H9 (cell line): ENCODE measurements around the gene CXorf65. TPM values are rescaled to one million over a fixed set of nuclear protein-coding genes. Genes with fewer than 3 reads are reported as not detected.
A peak's percentile ranks its signal among the peaks of the same experiment; 100 is the strongest.

Source experiments
- DNase-seq: peaks from one replicate; pipeline ENCODE4 v3.0.0-alpha.2; 2017
- H2AFZ ChIP-seq: one replicate; pipeline ENCODE4 v1.6.1; 2013; ENCODE audit warnings: mild to moderate bottlenecking, low read length, control low read depth, moderate library complexity
- H2AK5ac ChIP-seq: 2 replicates; pipeline ENCODE4 v1.6.1; 2013; ENCODE audit warnings: low read length, control low read depth, mixed read lengths; ENCODE audit not compliant: insufficient read length
- H2BK120ac ChIP-seq: one replicate; pipeline ENCODE4 v1.6.1; 2013; ENCODE audit warnings: low read depth, mild to moderate bottlenecking, low read length, control low read depth, inconsistent platforms; ENCODE audit not compliant: poor library complexity, severe bottlenecking
- H2BK12ac ChIP-seq: 2 replicates; pipeline ENCODE4 v1.6.1; 2013; ENCODE audit warnings: low read length, control low read depth, mixed read lengths, low read depth; ENCODE audit not compliant: insufficient read length
- H2BK15ac ChIP-seq: 2 replicates; pipeline ENCODE4 v1.6.1; 2013; ENCODE audit warnings: low read depth, low read length, control low read depth
- H2BK20ac ChIP-seq: one replicate; pipeline ENCODE4 v1.6.1; 2013; ENCODE audit warnings: low read depth, mild to moderate bottlenecking, low read length, control low read depth, inconsistent platforms; ENCODE audit not compliant: poor library complexity, severe bottlenecking
- H2BK5ac ChIP-seq: 2 replicates; pipeline ENCODE4 v1.6.1; 2013; ENCODE audit warnings: low read length, control low read depth, mixed read lengths; ENCODE audit not compliant: insufficient read length
- H3K14ac ChIP-seq: 2 replicates; pipeline ENCODE4 v1.6.1; 2013; ENCODE audit warnings: low read length, control low read depth; ENCODE audit not compliant: insufficient read depth
- H3K18ac ChIP-seq: 2 replicates; pipeline ENCODE4 v1.6.1; 2013; ENCODE audit warnings: low read depth, mild to moderate bottlenecking, mixed read lengths, low read length, control low read depth; ENCODE audit not compliant: insufficient read length
- H3K23ac ChIP-seq: 2 replicates; pipeline ENCODE4 v1.6.1; 2013; ENCODE audit warnings: low read length, control low read depth, mixed read lengths, low read depth; ENCODE audit not compliant: insufficient read length
- H3K23me2 ChIP-seq: 2 replicates; pipeline ENCODE4 v1.6.1; 2013; ENCODE audit warnings: low read depth, mild to moderate bottlenecking, mixed read lengths, low read length, control low read depth; ENCODE audit not compliant: insufficient read length, poor library complexity, severe bottlenecking
- H3K27ac ChIP-seq: 2 replicates; pipeline ENCODE4 v1.5.1; 2013; ENCODE audit warnings: low read length, control low read depth, mixed read lengths, low read depth; ENCODE audit not compliant: insufficient read length
- H3K27me3 ChIP-seq: 2 replicates; pipeline ENCODE4 v1.6.1; 2013; ENCODE audit warnings: low read length, control low read depth, inconsistent platforms; ENCODE audit not compliant: insufficient read depth
- H3K4ac ChIP-seq: 2 replicates; pipeline ENCODE4 v1.6.1; 2013; ENCODE audit warnings: low read depth, mild to moderate bottlenecking, control low read depth, inconsistent platforms, low read length, moderate library complexity
- H3K4me1 ChIP-seq: 2 replicates; pipeline ENCODE4 v1.6.1; 2013; ENCODE audit warnings: low read length, control low read depth, inconsistent platforms; ENCODE audit not compliant: insufficient read depth
- H3K4me2 ChIP-seq: 2 replicates; pipeline ENCODE4 v1.6.1; 2013; ENCODE audit warnings: low read length, control low read depth, mixed read lengths; ENCODE audit not compliant: insufficient read length, insufficient read depth
- H3K56ac ChIP-seq: 2 replicates; pipeline ENCODE4 v1.6.1; 2013; ENCODE audit warnings: low read depth, mild to moderate bottlenecking, mixed read lengths, low read length, control low read depth; ENCODE audit not compliant: insufficient read length
- H3K79me1 ChIP-seq: 2 replicates; pipeline ENCODE4 v1.6.1; 2013; ENCODE audit warnings: low read depth, mild to moderate bottlenecking, moderate library complexity, low read length, control low read depth, inconsistent platforms; ENCODE audit not compliant: insufficient read depth, poor library complexity, severe bottlenecking
- H3K79me2 ChIP-seq: 2 replicates; pipeline ENCODE4 v1.6.1; 2013; ENCODE audit warnings: low read length, control low read depth, inconsistent platforms; ENCODE audit not compliant: insufficient read depth
- H3K9ac ChIP-seq: 2 replicates; pipeline ENCODE4 v1.6.1; 2013; ENCODE audit warnings: low read length, control low read depth, mixed read lengths; ENCODE audit not compliant: insufficient read length; ENCODE audit errors: extremely low read depth
- H3K9me3 ChIP-seq: one replicate; pipeline ENCODE4 v1.6.1; 2013; ENCODE audit warnings: low read depth, low read length, inconsistent platforms; ENCODE audit not compliant: control insufficient read depth
- H3T11ph ChIP-seq: one replicate; pipeline ENCODE4 v1.6.1; 2013; ENCODE audit warnings: mild to moderate bottlenecking, low read length, control low read depth, inconsistent platforms
- H4K20me1 ChIP-seq: one replicate; pipeline ENCODE4 v1.6.1; 2013; ENCODE audit not compliant: control insufficient read depth, insufficient read length, insufficient read depth
- H4K5ac ChIP-seq: 2 replicates; pipeline ENCODE4 v1.6.1; 2013; ENCODE audit warnings: low read depth, mild to moderate bottlenecking, mixed read lengths, low read length, control low read depth; ENCODE audit not compliant: insufficient read length
- H4K8ac ChIP-seq: replicated peaks from 2 replicates; pipeline ENCODE4 v1.6.1; 2013; ENCODE audit warnings: low read length, control low read depth, mixed read lengths, low read depth; ENCODE audit not compliant: insufficient read length
- H4K91ac ChIP-seq: 2 replicates; pipeline ENCODE4 v1.6.1; 2013; ENCODE audit warnings: low read depth, mild to moderate bottlenecking, moderate library complexity, mixed read lengths, low read length, control low read depth; ENCODE audit not compliant: insufficient read length
- H3K27ac Mint-ChIP-seq, 3 experiments: 2 replicates in 2 of 3; 3 replicates in 1 of 3; pipeline ENCODE4 v1.8.0; 2020 to 2021; ENCODE audit warnings: mixed read lengths in 3 of 3, mild to moderate bottlenecking in 1 of 3, moderate library complexity in 1 of 3
- H3K27me3 Mint-ChIP-seq: 2 replicates; pipeline ENCODE4 v1.8.0; 2021; ENCODE audit warnings: low read depth, mild to moderate bottlenecking, moderate library complexity, mixed read lengths
- H3K36me3 Mint-ChIP-seq, 3 experiments: 2 replicates in 2 of 3; 3 replicates in 1 of 3; pipeline ENCODE4 v1.8.0; 2020 to 2021; ENCODE audit warnings: low read depth in 3 of 3, mixed read lengths in 3 of 3; ENCODE audit not compliant: insufficient read depth in 1 of 3
- H3K4me1 Mint-ChIP-seq, 2 experiments: 2 replicates each; pipeline ENCODE4 v1.8.0; 2020; ENCODE audit warnings: mixed read lengths in 2 of 2
- H3K4me3 Mint-ChIP-seq, 2 experiments: 2 replicates in 1 of 2; 3 replicates in 1 of 2; pipeline ENCODE4 v1.8.0; 2020 to 2021; ENCODE audit warnings: mild to moderate bottlenecking in 2 of 2, mixed read lengths in 2 of 2, moderate library complexity in 1 of 2
- H3K9me3 Mint-ChIP-seq, 2 experiments: 2 replicates in 1 of 2; 3 replicates in 1 of 2; pipeline ENCODE4 v1.8.0; 2020; ENCODE audit warnings: mild to moderate bottlenecking in 2 of 2, mixed read lengths in 2 of 2, moderate library complexity in 1 of 2
- CTCF ChIP-seq: fragments of 200-600 bp; sonication (generic); conservative IDR thresholded peaks from 3 replicates; pipeline ENCODE4 v1.8.0; 2021; ENCODE audit warnings: antibody characterized with exemption, mild to moderate bottlenecking
- whole genome bisulfite sequencing: extraction: QIAGEN DNeasy Blood & Tissue Kit; methylation state at CpG from one replicate; pipeline ENCODE4 v1.1.7; 2013; ENCODE audit warnings: missing lambda C conversion rate, low lambda C conversion rate, mixed read lengths; ENCODE audit not compliant: insufficient read length; ENCODE audit errors: extremely low coverage; 5-methylcytosine and 5-hydroxymethylcytosine counted together
- total RNA-seq: library from RNA; stranded (reverse); gene quantifications from 2 replicates; pipeline ENCODE4 v1.2.1, GENCODE V29; 2021

CXorf65 gene
- total RNA-seq, 1 experiment from 2014 or later = not detected

DNA sequence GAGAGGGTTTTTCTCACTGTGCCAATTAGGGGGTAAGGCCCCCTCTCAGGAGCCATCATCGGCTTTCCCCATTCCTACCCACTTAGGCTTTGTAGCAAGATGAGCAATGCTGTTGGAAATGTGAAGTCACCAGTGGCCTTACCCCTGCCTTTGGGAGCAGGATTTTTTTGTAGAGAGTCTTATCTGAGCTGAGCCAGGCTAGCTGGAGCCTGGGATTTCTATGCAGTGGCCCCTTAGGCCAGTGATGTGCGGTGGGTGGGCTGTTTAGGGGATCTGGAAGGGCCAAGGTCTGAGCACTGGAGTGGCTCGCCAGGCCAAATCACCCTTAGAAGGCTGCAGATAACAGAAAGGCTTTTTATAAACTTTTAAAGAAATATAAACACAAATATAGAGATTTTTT is 4.2 kb downstream of the CXorf65 start:
- Histone ChIP-seq H4K91ac (no peak overlapping the region), H3K9ac (no peak overlapping the region), H4K8ac (no peak overlapping the region), H4K20me1 (no peaks in the 10 kb centered on the region), H4K5ac (no peak overlapping the region), H3T11ph (no peak overlapping the region), H2AFZ (no peak overlapping the region), H2BK12ac (no peak overlapping the region), H2AK5ac (no peak overlapping the region), H3K79me2 (no peaks in the 10 kb centered on the region), H3K9me3 (peaks cover 9% of the 10 kb centered on the region), H2BK120ac (no peak overlapping the region), H3K4me1 (peaks cover 9% of the 10 kb centered on the region; the same call in 1 of the 2 replicates), H3K79me1 (no peaks in the 10 kb centered on the region), H2BK20ac (no peak overlapping the region), H2BK15ac (no peak overlapping the region), H3K4me2 (no peak overlapping the region), H2BK5ac (no peak overlapping the region), H3K4ac (no peak overlapping the region), H3K23me2 (no peaks in the 10 kb centered on the region), H3K56ac (no peak overlapping the region), H3K14ac (no peak overlapping the region), H3K27me3 (no peaks in the 10 kb centered on the region; the same call in 1 of the 2 replicates), H3K18ac (no peak overlapping the region), H3K27ac (no peak overlapping the region), H3K23ac (no peak overlapping the region)
- H3K9me3 Mint-ChIP-seq = peaks cover 70 to 78% of the 10 kb centered on the region in 2 experiments
- H3K27ac Mint-ChIP-seq = peak overlapping the region in 1 of 3 experiments; percentile 82; a peak in 1 of 7 replicates
- no peak overlapping the region for H3K4me3 Mint-ChIP-seq
- H3K36me3 Mint-ChIP-seq = peaks cover 2 to 12% (median 10%) of the 10 kb centered on the region in 3 experiments; a peak in 5 of 7 replicates
- no CpG with 5 or more reads among the region's 3 CpGs for WGBS
- no peak for DNase-seq
- H3K4me1 Mint-ChIP-seq = peaks cover 53 to 67% of the 10 kb centered on the region in 2 experiments
- no peak for TF ChIP-seq CTCF
- H3K27me3 Mint-ChIP-seq = peaks cover 44% of the 10 kb centered on the region
